Kidney epithelial cell (primary cell): ENCODE data around the gene PRPF19. TPM values are rescaled to one million over a fixed set of nuclear protein-coding genes. Genes with fewer than 3 reads are reported as not detected.
A peak's percentile ranks its signal among the peaks of the same experiment; 100 is the strongest.
"Not testable (repeated sequence)": the region's sequence is repeated elsewhere in the genome, so short reads cannot be mapped to it uniquely, and the experiment has no call there.

Experiments
- DNase-seq: peaks from one replicate; pipeline ENCODE4 v3.0.0-alpha.2; 2010; ENCODE audit warnings: low read depth
- H3K27me3 ChIP-seq: 2 replicates; pipeline ENCODE4 v1.6.0; 2011; ENCODE audit warnings: low read length; ENCODE audit not compliant: control insufficient read depth, insufficient read depth
- H3K36me3 ChIP-seq: 2 replicates; pipeline ENCODE4 v1.5.1; 2011; ENCODE audit warnings: low read length; ENCODE audit not compliant: control insufficient read depth, insufficient read depth
- H3K4me3 ChIP-seq: 2 replicates; pipeline ENCODE4 v1.5.1; 2011; ENCODE audit warnings: low read depth, mild to moderate bottlenecking, control low read depth, low read length
- total RNA-seq: library from RNA; depleted of rRNA; stranded (reverse); fragments of >200 nt; gene quantifications from 2 replicates; pipeline ENCODE4 v1.2.3, GENCODE V29; 2015
- TF ChIP-seq, protein P1 (sequence below): IDR thresholded peaks from 2 replicates; pipeline ENCODE4 v1.5.1; 2011; ENCODE audit warnings: mild to moderate bottlenecking, moderate library complexity, low read length, control low read depth, inconsistent platforms; ENCODE audit not compliant: insufficient read depth, poor library complexity, severe bottlenecking

PRPF19 gene
- total RNA-seq, 1 donor from 2014 or later: 98.8 TPM

DNA sequence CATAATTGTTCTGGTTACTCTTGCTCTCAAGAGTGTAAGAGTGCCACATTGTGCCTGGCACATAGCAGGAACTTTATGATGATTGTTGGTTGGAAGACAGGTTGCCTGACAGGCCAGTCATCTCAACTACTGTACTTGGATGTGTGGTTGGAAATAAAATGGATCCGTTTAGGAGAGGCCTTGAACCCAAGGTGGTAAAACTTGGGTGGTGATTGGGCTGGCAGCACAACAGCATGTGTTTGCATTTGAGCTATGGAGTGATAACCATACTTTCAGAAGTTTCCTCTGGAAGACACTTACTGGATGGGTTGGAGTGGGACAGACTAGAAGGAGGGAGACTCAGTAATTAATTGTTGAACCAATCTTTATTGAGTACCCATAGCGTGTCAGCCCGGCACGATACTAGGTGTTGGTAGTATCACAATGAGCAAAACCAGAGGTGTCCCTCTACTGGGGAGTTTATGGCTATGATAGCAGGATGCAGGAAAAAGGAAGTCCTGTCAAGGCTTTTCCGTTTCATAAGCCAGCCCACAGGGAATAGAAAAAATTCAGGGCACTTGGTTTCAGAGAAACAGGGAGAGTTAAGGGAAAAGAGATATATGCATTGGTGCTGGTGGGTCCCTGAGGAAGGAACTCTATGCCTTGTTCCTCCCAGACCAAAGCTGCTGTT is 4.5 kb upstream of the PRPF19 start:
- H3K27me3 ChIP-seq: peaks cover 2% of the 10 kb centered on the region
- TF ChIP-seq, protein P1, sequence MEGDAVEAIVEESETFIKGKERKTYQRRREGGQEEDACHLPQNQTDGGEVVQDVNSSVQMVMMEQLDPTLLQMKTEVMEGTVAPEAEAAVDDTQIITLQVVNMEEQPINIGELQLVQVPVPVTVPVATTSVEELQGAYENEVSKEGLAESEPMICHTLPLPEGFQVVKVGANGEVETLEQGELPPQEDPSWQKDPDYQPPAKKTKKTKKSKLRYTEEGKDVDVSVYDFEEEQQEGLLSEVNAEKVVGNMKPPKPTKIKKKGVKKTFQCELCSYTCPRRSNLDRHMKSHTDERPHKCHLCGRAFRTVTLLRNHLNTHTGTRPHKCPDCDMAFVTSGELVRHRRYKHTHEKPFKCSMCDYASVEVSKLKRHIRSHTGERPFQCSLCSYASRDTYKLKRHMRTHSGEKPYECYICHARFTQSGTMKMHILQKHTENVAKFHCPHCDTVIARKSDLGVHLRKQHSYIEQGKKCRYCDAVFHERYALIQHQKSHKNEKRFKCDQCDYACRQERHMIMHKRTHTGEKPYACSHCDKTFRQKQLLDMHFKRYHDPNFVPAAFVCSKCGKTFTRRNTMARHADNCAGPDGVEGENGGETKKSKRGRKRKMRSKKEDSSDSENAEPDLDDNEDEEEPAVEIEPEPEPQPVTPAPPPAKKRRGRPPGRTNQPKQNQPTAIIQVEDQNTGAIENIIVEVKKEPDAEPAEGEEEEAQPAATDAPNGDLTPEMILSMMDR: no peak
- no peak overlapping the region for H3K4me3 ChIP-seq
- H3K36me3 ChIP-seq: no peaks in the 10 kb centered on the region
- DNase-seq: no peak

DNA sequence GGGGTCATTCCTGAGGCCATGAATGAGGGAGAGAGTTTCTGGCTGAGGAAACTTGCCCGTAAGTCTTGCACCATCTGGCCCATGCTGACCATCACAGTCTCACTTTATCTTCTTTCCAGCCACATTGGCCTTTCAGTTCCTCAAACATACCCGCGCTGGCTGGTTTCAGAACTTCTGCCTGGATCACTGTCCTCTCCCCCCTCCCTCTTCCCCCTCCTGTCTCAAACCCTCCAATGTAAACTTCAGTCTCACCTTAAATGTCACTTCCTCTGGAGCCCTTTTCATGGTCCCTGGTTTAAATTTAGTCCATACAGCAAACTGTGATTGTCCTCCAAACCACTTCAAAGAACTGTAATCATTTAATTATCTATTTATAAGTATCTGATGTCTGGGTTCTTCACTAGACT is 3.9 kb upstream of the PRPF19 start:
- TF ChIP-seq, protein P1: no peak
- no peaks in the 10 kb centered on the region for H3K36me3 ChIP-seq
- no peak overlapping the region for H3K4me3 ChIP-seq
- DNase-seq: no peak
- H3K27me3 ChIP-seq: peaks cover 2% of the 10 kb centered on the region

DNA sequence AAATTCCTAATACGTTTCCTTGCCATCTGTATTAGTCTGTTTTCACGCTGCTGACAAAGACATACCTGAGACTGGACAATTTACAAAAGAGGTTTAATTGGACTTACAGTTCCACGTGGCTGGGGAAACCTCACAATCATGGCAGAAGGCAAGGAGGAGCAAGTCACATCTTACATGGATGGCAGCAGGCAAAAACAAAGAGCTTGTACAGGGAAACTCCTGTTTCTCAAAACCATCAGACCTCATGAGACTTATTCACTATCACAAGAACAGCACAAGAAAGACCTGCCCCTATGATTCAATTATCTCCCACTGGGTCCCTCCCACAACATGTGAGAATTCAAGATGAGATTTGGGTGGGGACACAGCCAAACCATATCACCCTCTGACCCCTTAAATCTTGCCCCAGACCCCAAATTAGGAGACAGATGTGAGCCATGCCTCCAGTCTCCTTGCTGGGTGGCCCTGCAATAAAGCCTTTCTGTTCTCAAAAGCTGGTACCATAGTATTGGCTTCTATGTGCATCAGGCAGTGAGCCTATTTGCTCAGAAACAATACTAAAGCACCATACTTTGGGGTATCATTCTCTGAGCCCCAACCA is 3.4 kb upstream of the PRPF19 start:
- not testable (repeated sequence) for H3K4me3 ChIP-seq, DNase-seq, H3K27me3 ChIP-seq, H3K36me3 ChIP-seq

DNA sequence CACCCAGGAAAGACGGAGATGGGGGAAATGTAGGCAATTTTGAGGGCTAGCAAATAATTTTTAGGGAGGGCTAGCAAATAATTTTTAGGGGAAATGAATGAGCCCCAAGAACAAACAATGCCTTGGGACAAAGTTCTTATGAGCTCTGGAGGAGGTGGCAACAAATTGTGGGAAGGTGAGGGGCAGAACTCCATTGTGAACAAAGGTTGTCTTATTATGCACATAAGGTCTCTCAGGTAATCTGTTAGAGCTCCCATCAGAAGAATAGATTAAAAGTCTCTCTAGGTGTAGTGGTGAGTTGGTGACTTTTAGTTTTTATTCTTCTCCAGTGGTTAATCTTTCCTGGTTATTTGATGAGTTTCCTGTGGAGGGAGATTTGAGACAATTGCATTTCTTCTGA is 2.4 kb upstream of the PRPF19 start:
- no peak for DNase-seq
- Histone ChIP-seq H3K36me3 (no peaks in the 10 kb centered on the region), H3K27me3 (peaks cover 2% of the 10 kb centered on the region), H3K4me3 (no peak overlapping the region)
- TF ChIP-seq, protein P1: no peak

DNA sequence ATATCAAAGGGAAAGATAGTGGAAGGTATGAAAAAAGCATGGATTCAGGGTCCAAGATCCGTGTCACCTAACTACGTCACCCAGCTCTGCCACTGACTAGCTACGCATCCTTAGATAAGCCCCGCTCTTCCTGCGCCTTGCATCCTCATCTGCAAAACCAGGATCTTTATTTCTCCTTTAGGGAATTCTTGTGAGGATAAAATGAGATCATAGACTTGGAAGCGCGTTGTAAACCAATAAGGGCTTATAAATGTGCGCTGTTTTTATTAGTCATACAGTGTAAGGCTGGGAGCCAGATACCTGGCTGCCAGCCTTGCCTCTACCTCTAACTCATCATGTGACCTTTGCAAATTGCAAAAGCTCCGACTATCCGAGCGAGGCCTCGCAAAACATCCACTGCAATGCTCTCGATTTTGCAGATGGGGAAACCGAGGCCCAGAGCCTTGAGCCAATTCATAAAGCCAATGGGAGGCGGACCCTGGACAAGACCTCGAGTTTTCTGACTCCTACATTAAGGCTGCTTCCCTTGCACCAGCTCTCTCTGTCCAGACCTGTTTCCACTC is 753 bp downstream of the PRPF19 start:
- Histone ChIP-seq H3K4me3 (peak overlapping the region; percentile 81), H3K27me3 (peaks cover 2% of the 10 kb centered on the region), H3K36me3 (peaks cover 1% of the 10 kb centered on the region)
- no peak for DNase-seq
- TF ChIP-seq, protein P1: no peak

DNA sequence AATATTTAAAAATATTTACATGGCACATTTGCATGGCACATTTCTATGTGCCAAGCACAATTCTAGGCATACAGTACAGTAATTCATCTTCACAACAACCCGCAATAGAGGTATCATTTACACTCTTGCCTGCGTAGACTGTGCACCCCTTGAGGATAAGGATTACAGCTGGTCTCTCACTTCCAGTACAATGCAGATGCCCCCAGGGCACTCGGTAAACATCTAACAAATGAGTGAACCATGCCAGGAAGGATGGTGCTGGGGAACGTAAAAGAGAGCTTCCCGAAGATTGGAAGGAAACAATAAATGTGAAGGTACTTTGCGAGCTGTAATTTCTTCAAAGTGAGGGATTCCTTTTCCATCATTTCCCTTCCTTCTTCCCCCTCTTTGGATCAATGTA is 1.3 kb downstream of the PRPF19 start:
- Histone ChIP-seq H3K4me3 (peak overlapping the region; percentile 81), H3K36me3 (peaks cover 1% of the 10 kb centered on the region), H3K27me3 (peaks cover under 1% of the 10 kb centered on the region)
- no peak for DNase-seq
- TF ChIP-seq, protein P1: no peak
